Measurements from ENCODE around the gene AMFR.

Gene AMFR

DNA sequence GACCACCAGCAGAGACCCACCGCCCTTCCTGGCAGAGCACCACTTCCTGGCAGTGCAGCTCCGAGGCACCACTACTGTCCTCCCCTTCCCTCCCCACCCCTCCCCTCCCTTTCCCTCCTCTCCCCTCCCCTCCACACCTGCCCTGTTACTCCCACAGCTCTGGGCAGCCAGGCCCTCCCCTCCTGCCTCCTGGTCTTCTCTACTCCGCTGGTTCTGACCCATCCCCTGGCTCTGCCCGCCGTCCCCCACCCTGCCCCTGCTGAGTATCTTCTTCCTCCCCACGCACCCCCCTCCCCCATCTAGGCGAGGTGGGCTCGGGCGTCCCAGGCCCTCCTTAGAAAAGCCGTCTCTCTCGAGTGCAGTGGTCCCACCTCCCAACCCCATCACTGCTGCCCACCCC lies 77.7 kb downstream of the AMFR start:
- H3K4me1 ChIP-seq (ENCODE audit: control insufficient read depth in 1 of 2, insufficient read depth in 2 of 2, low read length in 2 of 2): peaks cover 2 to 3% of the 10 kb centered on the region in 2 experiments
- H3K23ac ChIP-seq (ENCODE audit: low read length): no peak overlapping the region
- H3K27ac ChIP-seq (ENCODE audit: low read depth, low read length): no peak overlapping the region
- H3K9me3 ChIP-seq (ENCODE audit: insufficient read depth, low read depth, low read length): peaks cover 6% of the 10 kb centered on the region
- no peak overlapping the region for H3K14ac ChIP-seq (ENCODE audit: low read length)
- no peak overlapping the region for H2BK120ac ChIP-seq (ENCODE audit: insufficient read depth, low read length, poor library complexity)
- H3K36me3 ChIP-seq (ENCODE audit: control insufficient read depth in 1 of 2, insufficient read depth in 2 of 2, low read length in 2 of 2): no peaks in the 10 kb centered on the region
- no peak overlapping the region for H3K4me2 ChIP-seq (ENCODE audit: low read length)
- no peak overlapping the region for H3K4ac ChIP-seq (ENCODE audit: low read depth, low read length)
- H3K4me3 ChIP-seq (ENCODE audit: low read depth, low read length): no peak overlapping the region
- no peak overlapping the region for H3K9ac ChIP-seq (ENCODE audit: low read length)
- DNase-seq: no peak
- H4K8ac ChIP-seq (ENCODE audit: low read depth, low read length): no peak overlapping the region
- no peaks in the 10 kb centered on the region for H3K27me3 ChIP-seq (ENCODE audit: insufficient read depth, low read length)
- H3K18ac ChIP-seq (ENCODE audit: low read length): no peak overlapping the region
- H3K79me2 ChIP-seq (ENCODE audit: control insufficient read depth, insufficient read depth, low read length, poor library complexity): no peaks in the 10 kb centered on the region
- H4K12ac ChIP-seq (ENCODE audit: low read depth, low read length): no peak overlapping the region
- no CpG with 5 or more reads among the region's 11 CpGs for WGBS (ENCODE audit: extremely low coverage, insufficient coverage, insufficient read length)
- no peak overlapping the region for H4K91ac ChIP-seq (ENCODE audit: low read depth, low read length)
- H2AFZ ChIP-seq (ENCODE audit: insufficient read depth, low read length, poor library complexity): no peak overlapping the region
- H2BK12ac ChIP-seq (ENCODE audit: low read length): no peak overlapping the region
- no peak overlapping the region for H2AK5ac ChIP-seq (ENCODE audit: low read length)
- H3K79me1 ChIP-seq (ENCODE audit: low read length): no peaks in the 10 kb centered on the region
- no peak overlapping the region for H2BK5ac ChIP-seq (ENCODE audit: low read depth, low read length, poor library complexity)

- Histone ChIP-seq H3K9ac (ENCODE audit: low read length) (no peak overlapping the region), H3K27ac (ENCODE audit: low read depth, low read length) (no peak overlapping the region), H4K91ac (ENCODE audit: low read depth, low read length) (no peak overlapping the region), H3K4me1 (ENCODE audit: control insufficient read depth in 1 of 2, insufficient read depth in 2 of 2, low read length in 2 of 2) (peaks cover 2 to 3% of the 10 kb centered on the region in 2 experiments), H2AK5ac (ENCODE audit: low read length) (no peak overlapping the region), H4K12ac (ENCODE audit: low read depth, low read length) (no peak overlapping the region), H2BK12ac (ENCODE audit: low read length) (no peak overlapping the region), H3K9me3 (ENCODE audit: insufficient read depth, low read depth, low read length) (peaks cover 6% of the 10 kb centered on the region), H3K36me3 (ENCODE audit: control insufficient read depth in 1 of 2, insufficient read depth in 2 of 2, low read length in 2 of 2) (no peaks in the 10 kb centered on the region), H3K79me2 (ENCODE audit: control insufficient read depth, insufficient read depth, low read length, poor library complexity) (no peaks in the 10 kb centered on the region), H3K27me3 (ENCODE audit: insufficient read depth, low read length) (no peaks in the 10 kb centered on the region), H3K18ac (ENCODE audit: low read length) (no peak overlapping the region), H3K4me3 (ENCODE audit: low read depth, low read length) (no peak overlapping the region), H3K14ac (ENCODE audit: low read length) (no peak overlapping the region), H3K79me1 (ENCODE audit: low read length) (no peaks in the 10 kb centered on the region), H3K4ac (ENCODE audit: low read depth, low read length) (no peak overlapping the region), H2AFZ (ENCODE audit: insufficient read depth, low read length, poor library complexity) (no peak overlapping the region), H3K4me2 (ENCODE audit: low read length) (no peak overlapping the region), H2BK120ac (ENCODE audit: insufficient read depth, low read length, poor library complexity) (no peak overlapping the region), H3K23ac (ENCODE audit: low read length) (no peak overlapping the region), H2BK5ac (ENCODE audit: low read depth, low read length, poor library complexity) (no peak overlapping the region), H4K8ac (ENCODE audit: low read depth, low read length) (no peak overlapping the region)
- DNase-seq: no peak
- no CpG with 5 or more reads among the region's 8 CpGs for WGBS (ENCODE audit: extremely low coverage, insufficient coverage, insufficient read length)
Measured at GRCh38 chr16:56347166-56347565, 78.2 kb downstream of the AMFR start.

DNA sequence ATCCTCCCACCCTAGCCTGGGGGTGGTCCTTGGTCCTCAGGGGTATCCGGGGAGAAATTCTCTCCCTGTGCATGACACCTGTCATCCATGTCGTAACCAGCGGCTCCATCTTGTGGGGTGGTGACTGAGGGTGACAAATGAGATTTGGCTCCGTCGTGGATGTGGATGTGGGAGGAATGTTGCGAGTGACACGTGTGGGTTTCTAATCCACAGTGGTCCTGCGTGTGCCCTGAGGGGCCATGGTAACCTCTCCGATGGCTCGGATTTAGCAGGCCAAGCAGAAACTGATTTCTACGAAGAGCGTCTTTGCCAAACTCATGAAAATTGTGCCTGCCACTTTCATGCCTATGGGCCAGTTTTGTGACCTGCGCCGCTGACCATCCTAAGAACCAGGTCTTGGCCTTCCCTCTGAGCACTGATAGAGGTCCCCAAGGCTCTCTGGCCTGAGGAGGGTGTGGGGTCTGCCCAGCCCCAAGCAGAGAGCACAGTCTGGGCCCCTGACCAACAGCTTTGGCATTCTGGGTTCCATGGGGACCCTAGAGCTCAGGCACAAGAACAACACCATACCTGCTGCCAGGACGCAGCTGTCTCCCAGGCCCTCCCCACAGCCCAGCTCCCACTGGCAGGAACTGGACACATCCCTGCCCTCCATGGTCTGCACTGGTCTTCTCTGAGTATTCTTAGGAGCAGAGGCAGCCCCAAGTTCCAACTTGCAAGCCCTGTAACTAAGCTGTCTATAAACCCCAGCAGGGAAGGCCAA lies 79.0 kb downstream of the AMFR start:
- Histone ChIP-seq H2BK12ac (ENCODE audit: low read length) (no peak overlapping the region), H3K36me3 (ENCODE audit: control insufficient read depth in 1 of 2, insufficient read depth in 2 of 2, low read length in 2 of 2) (no peaks in the 10 kb centered on the region), H4K12ac (ENCODE audit: low read depth, low read length) (no peak overlapping the region), H3K27me3 (ENCODE audit: insufficient read depth, low read length) (no peaks in the 10 kb centered on the region), H4K8ac (ENCODE audit: low read depth, low read length) (no peak overlapping the region), H3K79me2 (ENCODE audit: control insufficient read depth, insufficient read depth, low read length, poor library complexity) (no peaks in the 10 kb centered on the region), H4K91ac (ENCODE audit: low read depth, low read length) (no peak overlapping the region), H3K4me3 (ENCODE audit: low read depth, low read length) (no peak overlapping the region), H3K23ac (ENCODE audit: low read length) (no peak overlapping the region), H3K27ac (ENCODE audit: low read depth, low read length) (no peak overlapping the region), H3K18ac (ENCODE audit: low read length) (no peak overlapping the region), H2BK120ac (ENCODE audit: insufficient read depth, low read length, poor library complexity) (no peak overlapping the region), H3K4ac (ENCODE audit: low read depth, low read length) (no peak overlapping the region), H2BK5ac (ENCODE audit: low read depth, low read length, poor library complexity) (no peak overlapping the region), H2AFZ (ENCODE audit: insufficient read depth, low read length, poor library complexity) (no peak overlapping the region), H3K9ac (ENCODE audit: low read length) (no peak overlapping the region), H3K14ac (ENCODE audit: low read length) (no peak overlapping the region), H3K9me3 (ENCODE audit: insufficient read depth, low read depth, low read length) (peaks cover 6% of the 10 kb centered on the region), H3K4me1 (ENCODE audit: control insufficient read depth in 1 of 2, insufficient read depth in 2 of 2, low read length in 2 of 2) (peaks cover 2 to 5% of the 10 kb centered on the region in 2 experiments), H3K79me1 (ENCODE audit: low read length) (no peaks in the 10 kb centered on the region), H2AK5ac (ENCODE audit: low read length) (no peak overlapping the region), H3K4me2 (ENCODE audit: low read length) (no peak overlapping the region)
- no peak for DNase-seq
- WGBS (ENCODE audit: extremely low coverage, insufficient coverage, insufficient read length): no CpG with 5 or more reads among the region's 15 CpGs

DNA sequence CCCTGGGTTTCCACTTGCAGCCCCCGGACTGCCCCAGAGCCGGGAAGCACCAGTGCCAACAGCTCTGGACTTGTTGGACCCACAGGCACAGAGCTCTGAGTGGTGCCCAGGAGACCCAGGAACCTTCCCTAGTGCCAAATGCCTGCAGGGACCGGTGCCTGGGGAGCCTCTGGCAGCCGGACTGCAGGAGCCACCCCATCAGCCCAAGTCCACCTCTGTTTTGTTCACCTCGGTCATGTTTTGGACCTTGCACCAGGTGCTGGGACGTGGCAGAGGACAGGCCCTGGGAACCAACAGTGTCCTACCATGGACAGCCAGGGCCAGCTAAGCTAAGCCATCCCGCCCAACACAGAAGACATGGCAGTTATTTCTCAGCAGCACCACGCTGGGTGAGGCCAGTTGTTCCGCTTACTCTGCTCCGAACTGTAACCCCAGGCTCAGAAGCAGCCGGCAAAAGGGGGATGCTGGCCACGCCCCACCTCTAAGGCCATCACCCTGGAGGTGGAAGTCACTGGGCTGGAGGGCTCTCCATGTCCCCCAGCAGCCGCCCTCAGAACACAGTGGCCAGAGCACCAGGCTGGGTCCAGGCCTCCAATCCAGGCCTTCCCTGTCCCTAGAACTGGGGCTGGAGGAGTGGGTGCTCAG lies 79.8 kb downstream of the AMFR start:
- Histone ChIP-seq H3K9ac (ENCODE audit: low read length) (no peak overlapping the region), H3K79me1 (ENCODE audit: low read length) (no peaks in the 10 kb centered on the region), H2AK5ac (ENCODE audit: low read length) (no peak overlapping the region), H3K4me1 (ENCODE audit: control insufficient read depth in 1 of 2, insufficient read depth in 2 of 2, low read length in 2 of 2) (peaks cover 2 to 5% of the 10 kb centered on the region in 2 experiments), H3K23ac (ENCODE audit: low read length) (no peak overlapping the region), H2BK12ac (ENCODE audit: low read length) (no peak overlapping the region), H2AFZ (ENCODE audit: insufficient read depth, low read length, poor library complexity) (no peak overlapping the region), H3K4me3 (ENCODE audit: low read depth, low read length) (no peak overlapping the region), H2BK120ac (ENCODE audit: insufficient read depth, low read length, poor library complexity) (no peak overlapping the region), H4K91ac (ENCODE audit: low read depth, low read length) (no peak overlapping the region), H3K14ac (ENCODE audit: low read length) (no peak overlapping the region), H3K27ac (ENCODE audit: low read depth, low read length) (no peak overlapping the region), H3K79me2 (ENCODE audit: control insufficient read depth, insufficient read depth, low read length, poor library complexity) (no peaks in the 10 kb centered on the region), H3K9me3 (ENCODE audit: insufficient read depth, low read depth, low read length) (peaks cover 3% of the 10 kb centered on the region), H3K36me3 (ENCODE audit: control insufficient read depth in 1 of 2, insufficient read depth in 2 of 2, low read length in 2 of 2) (no peaks in the 10 kb centered on the region), H3K27me3 (ENCODE audit: insufficient read depth, low read length) (no peaks in the 10 kb centered on the region), H2BK5ac (ENCODE audit: low read depth, low read length, poor library complexity) (no peak overlapping the region), H4K12ac (ENCODE audit: low read depth, low read length) (no peak overlapping the region), H4K8ac (ENCODE audit: low read depth, low read length) (no peak overlapping the region), H3K4ac (ENCODE audit: low read depth, low read length) (no peak overlapping the region), H3K18ac (ENCODE audit: low read length) (no peak overlapping the region), H3K4me2 (ENCODE audit: low read length) (no peak overlapping the region)
- DNase-seq: no peak
- no CpG with 5 or more reads among the region's 13 CpGs for WGBS (ENCODE audit: extremely low coverage, insufficient coverage, insufficient read length)
